Effector CD4-positive, alpha-beta T cell (primary cell): Measurements from ENCODE around the gene ITGBL1.

ENCODE experiments used
- DNase-seq: peaks from one replicate; pipeline ENCODE4 v3.0.0-alpha.2; 2020

Gene ITGBL1

DNA sequence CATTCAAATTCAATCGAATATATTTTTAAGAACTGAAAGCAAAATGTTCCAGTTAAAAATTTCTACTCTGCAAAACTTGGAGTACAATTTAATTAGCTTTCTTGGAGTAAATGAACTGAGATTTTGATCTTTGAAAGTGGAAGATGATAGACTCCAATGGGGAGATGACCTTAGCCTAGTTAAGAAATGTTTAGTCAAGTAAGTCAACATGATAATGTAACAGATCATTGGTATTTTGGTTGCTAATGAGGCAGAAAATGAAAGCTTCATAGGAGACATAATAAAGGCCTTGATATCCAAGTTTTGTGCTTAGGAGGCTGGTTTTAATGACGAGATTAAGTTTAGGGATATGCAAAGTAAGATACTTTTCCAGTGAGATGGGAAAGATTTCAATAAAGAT lies 181.7 kb downstream of the ITGBL1 start:
- no peak for DNase-seq

DNA sequence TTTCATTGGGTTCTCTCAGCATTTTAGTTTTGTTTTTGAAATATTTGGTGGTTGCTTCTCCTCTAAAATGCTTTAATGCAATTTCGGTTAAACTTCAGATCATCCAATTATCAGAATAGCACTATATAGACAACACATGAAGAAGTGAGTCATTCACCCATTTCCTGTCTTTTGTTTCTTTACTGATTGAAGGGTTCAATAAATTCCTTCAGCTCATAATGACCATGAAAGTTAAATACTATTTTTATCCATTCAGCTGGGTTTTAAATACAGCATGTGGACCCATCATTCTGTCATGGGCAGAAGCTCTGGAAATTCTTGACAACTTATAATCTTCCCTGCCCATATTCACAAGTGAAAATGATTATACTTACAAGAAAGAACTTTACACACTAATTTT lies 187.2 kb downstream of the ITGBL1 start:
- no peak for DNase-seq

DNA sequence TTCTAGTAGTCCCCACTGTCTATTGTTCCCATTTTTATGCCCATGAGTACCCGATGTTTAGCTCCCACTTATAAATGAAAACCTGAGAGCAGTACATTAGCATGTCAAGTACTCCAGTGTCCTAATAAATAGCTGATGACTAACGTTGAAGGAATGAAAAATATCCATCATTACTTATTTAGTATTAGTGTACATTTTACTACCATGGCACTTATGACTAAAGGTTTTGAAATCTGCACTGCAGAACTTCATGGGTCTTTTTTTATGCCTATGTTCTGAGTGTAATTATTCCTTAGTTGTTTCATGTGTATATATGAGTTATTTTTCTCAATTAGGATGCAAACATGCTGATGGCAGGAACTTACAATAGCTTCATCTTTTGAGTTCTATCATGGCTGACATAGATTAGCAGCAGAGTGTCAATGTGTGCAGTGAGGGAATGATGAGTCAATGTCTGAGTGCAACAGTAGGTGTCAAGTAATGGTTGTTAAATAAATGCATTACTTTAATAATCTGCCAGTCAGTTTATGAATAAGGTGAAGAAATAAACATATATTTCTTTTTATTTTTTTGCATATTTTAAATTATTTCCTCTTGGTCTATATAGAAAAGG lies 188.4 kb downstream of the ITGBL1 start:
- no peak for DNase-seq

DNA sequence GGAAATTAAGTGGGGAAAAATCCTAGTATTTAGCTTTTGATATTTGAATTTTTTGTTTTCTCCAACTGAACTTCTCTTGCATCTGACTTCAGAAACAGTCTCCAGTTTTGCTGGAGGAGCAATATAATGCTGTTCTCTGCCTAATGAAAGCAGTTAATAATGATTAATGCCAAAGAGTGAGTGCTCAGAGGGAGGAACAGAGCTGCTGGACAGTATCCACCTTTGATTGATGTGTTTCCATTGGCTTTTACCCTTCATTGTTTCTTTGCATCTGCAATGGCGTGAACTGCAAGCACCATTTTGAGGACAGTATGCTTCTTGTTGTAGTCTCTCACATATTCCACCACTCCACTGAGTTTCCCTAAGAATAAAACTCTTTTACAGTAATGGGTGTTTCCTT lies 193.4 kb downstream of the ITGBL1 start:
- DNase-seq = no peak

DNA sequence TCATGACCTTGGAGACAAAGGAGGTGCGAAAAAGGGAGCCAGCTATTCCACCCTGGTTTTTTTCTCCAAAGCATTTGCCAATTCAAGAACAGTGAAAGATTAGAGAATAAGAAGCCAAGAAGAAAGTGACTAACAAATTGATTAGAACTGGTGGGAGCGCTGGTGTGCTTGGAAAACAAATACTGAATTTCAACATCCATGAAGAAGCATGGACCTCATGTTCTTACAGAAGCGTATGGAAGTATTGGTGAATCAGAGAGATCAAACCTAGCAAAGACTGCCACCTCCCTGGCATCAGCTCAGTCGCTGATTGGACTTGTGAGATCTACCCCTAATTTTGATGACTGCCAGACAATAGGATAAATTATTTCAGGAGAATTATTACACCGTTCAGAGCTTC lies 195.3 kb downstream of the ITGBL1 start:
- no peak for DNase-seq

DNA sequence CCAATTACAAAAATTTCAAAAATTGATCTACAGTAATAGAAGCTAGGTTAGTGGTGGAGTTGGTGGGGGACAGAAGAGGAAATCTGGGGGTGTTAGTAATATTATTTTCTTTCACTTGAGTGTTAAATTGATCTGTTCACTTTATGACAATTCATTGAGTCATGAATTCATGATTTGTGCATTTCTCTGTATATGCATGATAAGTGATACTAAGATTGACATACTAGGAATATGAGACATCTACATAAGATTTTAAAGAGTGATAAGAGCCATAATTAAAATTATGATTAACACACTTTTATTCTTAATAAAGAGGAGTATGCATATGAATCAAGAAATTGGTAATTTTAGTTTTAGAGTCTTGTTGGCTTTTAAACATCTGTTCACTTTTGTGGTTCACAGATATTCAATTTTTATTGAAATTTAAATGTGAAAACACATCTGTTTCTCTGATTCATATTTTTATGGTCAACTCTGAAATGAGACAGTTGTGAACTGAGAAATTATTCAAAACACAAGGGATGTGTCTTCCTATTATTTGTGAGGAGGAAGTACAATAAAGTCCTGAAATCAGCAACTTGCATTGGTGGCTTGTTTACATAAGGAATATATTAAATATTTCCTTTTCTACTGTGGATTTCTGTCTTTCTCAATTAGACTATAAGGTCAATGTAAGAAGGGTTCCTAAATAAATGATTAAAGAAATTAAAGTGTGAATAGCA lies 196.5 kb downstream of the ITGBL1 start:
- DNase-seq = no peak

DNA sequence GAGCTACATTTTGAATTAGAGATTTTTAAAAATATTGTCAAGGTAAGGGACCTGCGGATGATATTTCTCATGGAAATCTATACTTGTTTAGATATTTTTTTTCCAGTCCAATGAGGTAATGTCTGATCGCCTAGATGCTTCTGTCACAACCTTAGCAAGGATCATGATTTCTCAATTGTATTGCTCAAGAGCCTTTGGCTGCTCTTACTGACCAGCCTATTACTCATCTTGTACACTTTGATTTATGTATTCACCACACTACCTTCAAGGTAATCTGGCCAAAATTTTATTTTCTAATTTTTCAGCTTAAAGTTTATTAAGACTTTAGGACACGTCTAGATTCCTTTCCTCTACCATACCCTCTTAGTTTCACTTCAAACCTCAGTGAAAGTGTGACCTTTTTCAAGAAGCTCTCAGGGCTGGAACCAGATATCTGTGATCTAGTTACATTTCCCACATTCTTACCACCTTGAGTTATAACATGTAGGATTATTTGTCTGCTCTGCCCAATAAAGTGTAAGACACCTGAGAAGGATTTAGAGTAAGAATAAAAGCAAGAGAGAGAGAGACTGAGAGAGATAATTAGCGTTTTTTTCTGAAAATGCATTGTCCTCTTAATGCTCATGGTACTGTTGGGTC lies 197.1 kb downstream of the ITGBL1 start:
- no peak for DNase-seq

DNA sequence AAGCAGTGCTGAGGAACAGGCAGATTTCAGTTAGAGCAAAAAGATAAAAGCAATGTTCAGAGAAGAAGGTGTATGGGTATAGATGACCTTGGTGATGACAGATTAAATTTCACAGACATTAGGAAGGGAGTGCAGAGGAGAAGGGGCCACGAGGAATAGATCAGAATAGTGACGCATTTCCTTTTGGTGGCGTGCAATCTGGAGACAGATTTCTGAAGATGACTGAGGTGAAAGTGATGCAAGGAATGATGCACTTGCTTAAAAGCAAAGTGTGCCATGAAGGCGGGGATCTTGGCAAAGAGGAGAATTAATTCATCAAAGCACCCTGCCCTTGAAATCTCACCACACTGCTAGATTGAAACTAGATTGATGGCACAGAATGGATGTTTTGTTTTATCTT lies 202.4 kb downstream of the ITGBL1 start:
- no peak for DNase-seq

DNA sequence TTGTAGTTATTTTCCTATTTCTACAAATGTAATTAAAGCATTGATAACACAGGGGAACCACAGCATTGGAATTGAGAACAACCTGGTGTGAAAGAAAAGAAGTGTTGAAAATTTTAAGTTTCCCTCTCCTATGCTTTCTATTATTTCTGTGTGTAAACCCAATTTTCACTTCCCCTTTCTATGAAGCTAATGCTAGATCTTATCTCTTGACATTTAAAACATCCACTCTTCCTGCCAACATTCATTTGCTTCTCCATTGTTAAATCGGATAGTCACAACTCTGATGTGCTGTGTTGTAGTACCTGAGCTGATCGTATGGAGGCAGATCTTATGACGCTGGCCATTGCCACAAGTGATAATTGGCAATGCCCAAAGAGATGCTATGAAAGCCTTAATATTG lies 203.0 kb downstream of the ITGBL1 start:
- DNase-seq = no peak

DNA sequence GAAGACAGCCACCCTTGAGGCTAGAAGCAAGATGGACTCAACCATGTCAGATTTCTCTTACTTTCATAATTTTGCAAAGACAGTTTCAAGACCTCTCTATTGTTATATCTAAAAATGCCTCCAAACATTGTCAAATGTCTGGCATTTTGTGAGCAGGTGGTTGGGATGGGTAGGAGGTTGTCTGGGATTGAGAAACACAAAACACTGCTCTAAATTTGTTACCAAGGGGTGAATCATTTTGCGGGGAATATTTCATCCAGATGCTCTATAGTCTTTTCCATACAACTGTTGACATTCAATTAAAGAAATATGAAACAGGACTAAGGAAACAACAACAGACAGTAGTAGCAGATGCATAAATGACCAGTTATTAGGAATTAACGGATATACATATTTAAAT lies 208.2 kb downstream of the ITGBL1 start:
- DNase-seq = no peak

DNA sequence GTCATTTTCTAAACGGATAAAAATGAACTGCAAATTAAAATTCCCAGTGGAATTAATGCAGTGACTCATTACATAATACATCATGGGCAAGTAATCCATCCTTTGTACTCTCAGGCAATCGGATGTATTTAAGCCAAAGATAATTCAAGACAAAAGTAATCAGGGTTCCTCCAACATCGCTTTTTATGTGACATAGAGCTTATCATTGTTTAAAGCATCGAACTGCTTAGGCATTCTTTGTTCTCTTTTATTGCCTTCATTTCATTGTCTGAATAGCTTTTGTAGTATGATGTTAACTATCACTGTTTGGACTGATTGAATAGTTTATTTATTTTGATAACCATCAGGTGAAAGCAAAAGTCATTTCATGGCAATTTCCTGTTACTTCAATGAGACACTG lies 209.4 kb downstream of the ITGBL1 start:
- no peak for DNase-seq

DNA sequence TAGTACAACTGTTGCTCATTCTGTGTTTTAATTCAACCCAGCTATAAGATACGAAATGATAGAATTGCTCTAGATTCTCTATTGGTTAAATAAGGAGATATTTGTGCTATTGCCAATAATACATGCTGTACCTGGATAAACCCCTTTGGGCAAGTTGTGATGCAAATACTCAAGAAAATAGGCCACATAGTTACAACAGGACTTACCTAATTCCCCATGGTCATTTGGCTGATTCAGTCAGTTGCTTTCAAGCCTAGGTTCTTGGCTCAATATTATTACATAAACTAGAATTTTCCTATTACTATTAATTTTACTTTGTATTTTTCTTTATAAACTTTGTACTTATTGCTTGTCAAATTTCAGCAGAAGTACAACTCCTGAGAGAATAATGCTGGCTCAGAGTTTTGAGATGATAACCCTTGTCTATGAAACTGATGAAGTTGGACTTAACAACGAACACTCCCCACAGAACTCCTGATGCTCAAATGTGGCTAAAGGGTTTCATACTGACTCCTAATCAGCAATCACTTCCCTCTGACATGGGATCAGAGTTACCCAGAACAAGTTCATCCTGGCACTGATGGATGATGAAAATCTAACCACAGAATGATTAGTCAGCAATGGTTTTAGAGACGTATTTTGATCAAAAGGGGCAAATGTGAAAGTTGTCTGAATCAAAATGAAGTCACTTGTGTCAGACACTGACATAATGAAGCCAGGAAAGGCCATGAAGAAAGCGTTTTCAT lies 221.1 kb downstream of the ITGBL1 start:
- DNase-seq = no peak

DNA sequence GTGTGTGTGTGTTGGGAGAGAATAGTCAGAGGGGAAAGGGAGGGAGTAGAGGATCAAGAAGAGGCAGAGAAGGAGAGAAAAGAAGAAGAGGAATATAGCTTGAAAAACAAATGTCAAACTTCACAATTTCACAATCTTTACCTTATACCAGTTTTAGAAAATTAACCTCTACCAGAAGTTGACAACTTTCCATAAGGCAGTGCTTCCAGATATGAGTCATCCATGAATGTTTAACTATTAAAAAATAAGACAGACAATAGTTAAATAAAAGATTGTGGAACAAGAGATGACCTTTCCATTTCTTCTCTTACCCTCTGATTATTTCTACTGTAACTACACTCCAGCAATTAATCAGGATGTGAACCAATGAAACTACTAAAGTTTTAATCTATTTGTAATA lies 229.4 kb downstream of the ITGBL1 start:
- no peak for DNase-seq

DNA sequence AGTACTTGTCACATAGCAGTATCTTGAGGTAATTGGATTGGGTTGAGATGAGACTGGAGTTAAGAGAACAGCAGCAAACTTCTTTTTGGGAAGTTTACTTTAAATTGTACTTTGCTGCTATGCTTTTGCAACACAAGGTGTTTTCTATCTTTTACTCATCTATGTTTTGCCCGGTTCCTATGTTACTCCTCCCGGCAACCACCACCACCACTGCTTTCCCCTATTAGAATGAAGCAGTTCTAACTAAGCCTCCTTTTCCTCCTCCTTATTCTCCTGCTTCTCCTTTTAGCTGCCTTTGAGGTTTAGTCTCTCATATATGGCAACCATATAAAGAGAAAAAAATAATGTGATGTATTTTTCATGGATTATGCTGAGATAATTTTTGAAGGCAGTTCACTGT lies 233.5 kb downstream of the ITGBL1 start:
- no peak for DNase-seq

DNA sequence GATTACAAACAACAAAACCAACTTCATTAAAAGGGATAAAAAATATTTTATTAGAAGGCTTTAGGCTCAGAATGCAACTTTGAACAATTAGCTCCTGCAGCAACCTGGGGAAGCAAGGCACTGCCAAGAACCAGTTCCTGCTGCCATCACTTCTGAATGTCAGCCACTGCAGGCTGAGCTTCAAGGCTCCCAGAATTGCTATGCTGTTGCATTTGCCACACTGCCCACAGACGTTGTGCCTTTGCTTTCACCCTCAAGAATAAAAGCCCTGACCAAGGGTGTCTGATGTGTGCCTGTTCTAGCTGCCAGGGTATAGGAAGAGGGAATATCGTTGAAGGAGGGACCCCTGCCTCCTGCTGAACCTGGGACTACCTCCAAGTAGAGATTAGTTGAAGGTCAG lies 238.4 kb downstream of the ITGBL1 start:
- no peak for DNase-seq

DNA sequence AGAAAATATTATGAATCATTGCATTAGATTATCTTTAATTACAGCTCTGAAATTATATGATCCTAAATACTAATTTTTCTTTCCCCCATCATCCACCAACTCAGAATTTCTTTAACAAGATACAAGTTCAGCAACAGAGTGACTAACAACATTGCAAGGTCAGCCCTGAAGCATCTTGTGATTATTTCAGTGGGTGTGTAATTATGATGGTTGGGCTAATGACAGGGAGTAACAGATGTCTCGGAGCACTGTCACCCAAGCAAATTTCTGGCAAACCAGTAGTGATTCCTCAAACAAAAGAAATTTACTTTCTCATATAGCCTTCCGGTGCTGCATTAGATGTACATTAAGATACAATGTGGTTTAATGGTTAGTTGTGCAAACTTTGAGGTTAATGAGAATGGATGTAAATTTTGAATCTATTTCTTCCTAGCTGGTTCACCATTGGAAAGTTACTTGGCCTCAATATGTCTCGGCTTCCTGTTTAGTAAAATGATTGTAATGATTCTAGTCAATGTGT lies 238.9 kb downstream of the ITGBL1 start:
- DNase-seq = no peak

DNA sequence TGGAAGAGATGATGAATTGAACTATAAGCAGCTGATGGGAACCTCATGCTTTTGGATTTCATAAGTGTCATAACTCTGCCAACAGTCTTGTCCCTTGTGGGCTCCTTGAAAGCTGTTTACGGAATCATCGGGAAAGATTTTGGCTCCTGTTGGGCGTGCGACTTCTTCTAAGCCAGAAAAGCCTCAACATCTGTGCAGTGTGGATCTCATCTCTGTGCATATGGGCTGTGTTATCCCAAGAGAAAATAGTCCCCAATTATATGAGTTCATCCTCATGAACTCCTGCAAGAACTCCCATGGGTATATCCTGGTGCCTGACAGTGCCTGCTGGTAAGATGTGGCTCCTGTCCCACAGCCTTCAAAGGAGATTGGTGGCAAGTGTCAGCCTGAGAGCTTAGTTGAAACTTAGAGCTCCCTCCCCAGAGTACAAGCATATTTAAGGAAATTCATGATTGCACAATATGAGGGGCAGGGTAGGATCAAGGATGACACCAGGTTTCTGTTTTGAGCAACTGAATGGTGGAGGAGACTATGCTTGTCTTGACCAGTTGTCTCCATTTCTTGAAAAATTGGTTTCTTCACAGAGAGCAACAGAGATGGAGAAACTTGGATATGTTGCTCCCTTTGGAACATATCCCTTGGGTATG lies 243.5 kb downstream of the ITGBL1 start:
- no peak for DNase-seq

DNA sequence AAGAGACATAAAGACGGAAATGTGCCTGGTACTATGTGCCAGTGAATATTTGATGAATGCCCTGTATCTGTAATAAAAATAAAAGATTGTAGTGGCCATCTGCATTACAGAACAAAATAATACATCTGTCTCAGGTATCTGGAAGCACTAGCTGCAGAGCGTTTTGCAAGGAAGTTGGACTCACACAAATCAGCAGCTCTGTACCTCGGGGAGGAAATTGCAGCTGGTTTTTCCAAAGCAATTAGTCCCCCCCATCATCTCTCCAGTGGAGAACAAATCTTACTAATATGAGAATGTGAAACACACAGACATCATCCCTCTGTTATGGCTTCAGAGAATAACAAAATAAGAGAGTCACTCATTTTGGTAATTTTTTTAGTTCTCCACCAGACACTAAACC lies 245.3 kb downstream of the ITGBL1 start:
- no peak for DNase-seq

DNA sequence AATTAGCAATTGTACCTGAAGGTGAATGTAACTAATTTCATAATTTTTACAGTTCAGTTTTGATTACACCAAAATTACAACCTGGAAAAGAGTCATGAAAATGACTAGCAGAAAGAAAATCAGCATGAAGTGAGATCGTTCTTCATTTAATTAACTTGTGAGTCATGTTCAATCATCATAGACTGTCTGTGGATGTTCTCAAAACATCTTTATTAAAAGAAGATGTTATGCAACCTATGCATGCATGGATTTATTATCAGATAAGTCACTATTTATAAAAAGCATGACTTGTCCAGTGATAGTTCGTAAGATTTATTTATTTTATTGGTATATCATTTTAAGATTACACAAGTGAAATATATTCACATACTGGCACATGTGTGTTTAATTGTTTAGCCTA lies 245.9 kb downstream of the ITGBL1 start:
- DNase-seq = no peak

DNA sequence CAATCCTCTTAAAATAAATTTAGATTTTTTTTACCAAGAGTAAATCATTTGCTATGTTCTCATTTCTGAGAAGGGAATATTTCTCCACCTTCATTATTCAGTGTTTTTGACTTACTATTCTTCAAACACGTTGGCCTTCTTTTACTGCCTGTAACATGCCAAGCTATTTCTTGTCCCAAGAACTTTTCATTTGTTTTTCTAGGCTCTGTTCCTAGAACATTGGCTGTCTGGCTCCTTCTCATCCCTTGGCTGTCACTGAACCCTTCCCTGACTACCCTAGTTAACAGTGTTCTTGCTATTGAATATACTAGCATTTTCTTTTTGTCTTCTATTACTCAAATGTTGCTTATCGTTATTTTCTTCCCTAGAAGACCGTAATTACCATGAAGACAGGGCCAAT lies 248.1 kb downstream of the ITGBL1 start:
- no peak for DNase-seq

DNA sequence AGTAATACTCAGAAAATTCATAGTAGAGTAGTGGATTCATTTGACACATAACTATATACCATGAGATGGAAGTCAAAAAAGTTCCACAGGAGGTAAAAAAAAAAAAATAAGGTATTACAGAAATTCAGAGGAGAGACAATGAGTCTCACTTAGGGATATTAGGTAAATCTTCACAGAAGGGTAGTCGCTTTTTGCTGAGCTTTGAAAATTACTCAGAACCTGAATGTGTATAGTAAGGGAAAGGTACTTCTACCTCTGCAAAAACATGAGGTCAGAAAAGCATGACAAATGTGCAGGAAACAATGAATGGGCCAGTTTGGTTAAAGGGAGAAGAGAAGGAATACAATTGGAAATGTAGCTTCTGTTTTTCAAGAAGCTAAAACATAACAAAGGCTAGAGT lies 250.6 kb downstream of the ITGBL1 start:
- DNase-seq = no peak

DNA sequence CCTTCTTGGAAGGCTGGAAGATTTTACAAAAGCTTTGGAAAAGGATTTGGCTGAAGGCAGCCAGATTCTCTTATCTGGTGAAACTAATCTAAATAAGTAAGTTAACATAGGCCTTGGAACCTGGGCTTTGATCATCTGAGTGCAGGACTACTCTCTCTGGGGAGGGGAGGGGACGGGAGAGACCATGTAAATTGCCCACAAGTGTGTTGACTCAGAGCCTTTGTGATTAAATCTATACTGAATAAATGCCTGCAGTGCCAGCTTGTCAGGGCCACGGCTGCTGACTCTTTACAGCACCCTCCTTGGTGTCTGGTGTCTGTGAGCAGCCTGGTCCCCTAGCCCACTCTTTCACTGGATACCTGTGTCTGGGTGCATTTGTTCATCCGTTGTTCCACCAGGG lies 251.4 kb downstream of the ITGBL1 start:
- no peak for DNase-seq

DNA sequence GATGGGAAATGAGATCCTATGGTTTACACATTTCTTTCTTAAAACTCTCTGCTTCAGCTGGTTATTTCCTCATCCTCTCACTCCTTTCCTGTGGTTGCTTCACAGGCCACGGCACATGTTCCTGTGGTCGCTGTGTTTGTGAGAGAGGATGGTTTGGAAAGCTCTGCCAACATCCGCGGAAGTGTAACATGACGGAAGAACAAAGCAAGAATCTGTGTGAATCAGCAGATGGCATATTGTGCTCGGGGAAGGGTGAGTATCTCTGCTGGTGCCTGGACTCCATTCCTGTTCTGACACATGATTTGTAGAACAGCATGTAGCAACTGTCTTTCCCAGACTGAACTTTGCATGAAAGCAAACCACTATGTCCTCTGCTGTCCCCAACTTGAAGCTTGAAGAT lies 254.2 kb downstream of the ITGBL1 start:
- no peak for DNase-seq
